ENCODE results near the gene ARL6IP4. TPM values are rescaled to one million over a fixed set of nuclear protein-coding genes. Genes with fewer than 3 reads are reported as not detected.

Gene ARL6IP4
- total and polyA plus RNA-seq, 10 of the 15 experiments (the other 5 are each of a cell fraction or from before 2014, with no cell fraction given), result 2.5 to 320 (median 188) TPM

DNA sequence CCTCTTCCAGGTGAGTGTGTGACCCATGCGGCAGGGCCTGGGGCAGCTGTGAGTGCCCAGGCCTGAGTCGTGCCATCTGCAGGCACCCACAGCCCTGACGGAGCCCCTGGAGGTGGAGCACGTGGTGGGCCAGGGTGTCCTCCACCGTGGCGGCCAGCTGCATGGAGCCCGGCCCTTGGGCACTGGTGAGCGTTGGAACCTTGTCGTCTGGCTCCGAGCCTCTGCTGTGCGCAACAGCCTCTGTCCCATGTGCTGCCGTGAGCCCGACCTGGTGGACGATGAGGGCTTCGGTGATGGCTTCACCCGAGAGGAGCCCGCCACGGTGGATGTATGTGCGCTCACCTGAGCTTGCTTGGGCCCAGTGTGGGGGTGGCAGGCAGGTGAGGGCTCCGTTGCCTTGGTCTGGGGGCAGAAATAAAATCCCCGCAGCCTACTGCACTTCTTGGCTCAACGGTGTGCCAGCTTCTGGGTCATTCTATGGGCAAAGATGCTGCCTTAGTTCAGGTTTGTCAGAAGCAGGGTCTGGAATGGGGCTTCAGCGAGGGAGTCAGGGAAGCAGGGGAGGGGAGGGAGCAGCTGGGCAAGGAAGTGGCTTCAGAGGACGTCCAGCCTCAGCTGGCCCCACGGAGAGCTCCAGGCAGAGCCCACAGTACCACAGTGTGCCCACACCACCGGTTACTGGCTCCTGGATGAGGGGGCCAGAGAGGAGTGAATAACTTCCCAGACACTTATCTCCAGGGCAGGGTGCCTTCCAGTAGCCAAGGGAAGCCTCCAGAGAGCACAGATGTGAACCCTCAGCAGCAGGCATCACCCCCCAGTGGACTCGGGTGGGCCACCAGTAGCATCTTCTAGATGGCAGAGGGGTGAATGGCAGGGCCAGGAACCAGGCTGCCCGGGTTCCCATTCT lies 1.2 kb upstream of the ARL6IP4 start (continued):
- TF ChIP-seq, protein P1, sequence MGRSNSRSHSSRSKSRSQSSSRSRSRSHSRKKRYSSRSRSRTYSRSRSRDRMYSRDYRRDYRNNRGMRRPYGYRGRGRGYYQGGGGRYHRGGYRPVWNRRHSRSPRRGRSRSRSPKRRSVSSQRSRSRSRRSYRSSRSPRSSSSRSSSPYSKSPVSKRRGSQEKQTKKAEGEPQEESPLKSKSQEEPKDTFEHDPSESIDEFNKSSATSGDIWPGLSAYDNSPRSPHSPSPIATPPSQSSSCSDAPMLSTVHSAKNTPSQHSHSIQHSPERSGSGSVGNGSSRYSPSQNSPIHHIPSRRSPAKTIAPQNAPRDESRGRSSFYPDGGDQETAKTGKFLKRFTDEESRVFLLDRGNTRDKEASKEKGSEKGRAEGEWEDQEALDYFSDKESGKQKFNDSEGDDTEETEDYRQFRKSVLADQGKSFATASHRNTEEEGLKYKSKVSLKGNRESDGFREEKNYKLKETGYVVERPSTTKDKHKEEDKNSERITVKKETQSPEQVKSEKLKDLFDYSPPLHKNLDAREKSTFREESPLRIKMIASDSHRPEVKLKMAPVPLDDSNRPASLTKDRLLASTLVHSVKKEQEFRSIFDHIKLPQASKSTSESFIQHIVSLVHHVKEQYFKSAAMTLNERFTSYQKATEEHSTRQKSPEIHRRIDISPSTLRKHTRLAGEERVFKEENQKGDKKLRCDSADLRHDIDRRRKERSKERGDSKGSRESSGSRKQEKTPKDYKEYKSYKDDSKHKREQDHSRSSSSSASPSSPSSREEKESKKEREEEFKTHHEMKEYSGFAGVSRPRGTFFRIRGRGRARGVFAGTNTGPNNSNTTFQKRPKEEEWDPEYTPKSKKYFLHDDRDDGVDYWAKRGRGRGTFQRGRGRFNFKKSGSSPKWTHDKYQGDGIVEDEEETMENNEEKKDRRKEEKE (IDR thresholded peaks at IDR 0.05), result no peak
- no peak for TF ChIP-seq NR2F1 (conservative IDR thresholded peaks at IDR 0.05)

DNA sequence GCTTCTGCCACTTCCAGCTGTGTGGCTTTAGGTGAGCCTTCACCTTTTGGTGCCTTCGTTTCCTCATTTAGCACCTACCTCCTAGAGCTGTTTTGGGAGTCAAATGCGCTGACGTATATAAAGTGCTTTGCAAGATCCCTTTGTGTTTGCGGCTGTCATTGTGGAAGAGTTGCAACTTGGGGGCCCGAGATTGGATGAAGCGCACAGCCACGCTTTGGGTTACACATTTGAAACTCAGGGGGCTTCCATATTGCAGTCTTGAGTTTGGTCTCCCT lies 636 bp upstream of the ARL6IP4 start:
- Histone ChIP-seq H3K4me1 (ENCODE audit: control insufficient read depth, insufficient read depth, low read length) (peaks cover 30% of the 10 kb centered on the region), H3K79me2 (ENCODE audit: control insufficient read depth, insufficient read depth, low read length) (peaks cover 39% of the 10 kb centered on the region)

More for the DNA sequence above, 636 bp upstream of the ARL6IP4 start:
- intact Hi-C loops (cut with micrococcal nuclease; ENCODE audit: unreplicated experiment) (no loop called here), in situ Hi-C loops (cut with MboI) (loop anchor here (5.0 kb wide), 1 partner anchor 252 kb away; the partner anchor contains the start of genes MPHOSPH9 and MTRFR)
- Histone ChIP-seq H2AFZ (ENCODE audit: control insufficient read depth, low read depth, low read length) (peak overlapping the region; percentile 80), H3K36me3 (ENCODE audit: control insufficient read depth in 2 of 2, insufficient read depth in 2 of 2, low read length in 1 of 2) (peaks cover 0 to 6% of the 10 kb centered on the region in 2 experiments; a peak in 2 of 4 replicates), H4K20me1 (ENCODE audit: control insufficient read depth, insufficient read depth) (no peaks in the 10 kb centered on the region), H3K4me3 (peak overlapping the region; percentile 96), H3K9me3 (replicated peaks; ENCODE audit: control insufficient read depth, insufficient read depth, low read length) (no peaks in the 10 kb centered on the region), H3K4me2 (ENCODE audit: control insufficient read depth, insufficient read depth) (peak overlapping the region; percentile 82), H3K27ac (ENCODE audit: control insufficient read depth, insufficient read depth) (peak overlapping the region; percentile 75), H3K27me3 (replicated peaks in 1 of 2; ENCODE audit: control insufficient read depth in 2 of 2, insufficient read depth in 2 of 2, low read length in 1 of 2) (no peaks in the 10 kb centered on the region), H3K9ac (ENCODE audit: control insufficient read depth, insufficient read depth, low read length) (peak overlapping the region; percentile 83)
- RAD21 ChIA-PET (ENCODE audit: unreplicated experiment), result interaction anchor here (1.6 kb wide), 1 partner anchor 258 kb away, joined by 5 read pairs; no protein-coding TSS in a partner anchor
- POLR2A ChIA-PET, result interaction anchor here (0.6 to 2.0 kb wide), 3 partner anchors 10 to 253 kb away, joined by 3 to 8 read pairs (median 6); partner anchors contain the start of genes MPHOSPH9 and MTRFR
- SMC1A ChIA-PET (ENCODE audit: uncharacterized antibody, unreplicated experiment), result interaction anchor here (0.7 to 1.7 kb wide), 3 partner anchors 10 to 257 kb away, joined by 3 read pairs; no protein-coding TSS in a partner anchor
- whole genome bisulfite sequencing (ENCODE audit: insufficient coverage, insufficient replicate concordance, low lambda C conversion rate, missing lambda C conversion rate), result under 1% methylated on average over 7 of the region's 7 CpGs
- CTCF ChIA-PET, result interaction anchor here (2.1 kb wide), 1 partner anchor 258 kb away, joined by 7 read pairs; no protein-coding TSS in a partner anchor
- ATAC-seq, result no peak
- TSS peak; percentile 77 for BruUV-seq (replicated peaks)
- no peak for FAIRE-seq
- DNase-seq (ENCODE audit: low read depth, low spot score), result no peak
- no peak for TF ChIP-seq TCF12 (IDR thresholded peaks at IDR 0.05; ENCODE audit: low read depth, low read length)
- 0 out of 2 replicates have a peak, but pooled peaks have one; percentile 11 for TF ChIP-seq MXI1 (IDR thresholded peaks at IDR 0.05; ENCODE audit: low read depth, low read length)

All from GM12878 (cell line).